CD8-positive, alpha-beta memory T cell (primary cell): ENCODE results near the gene VMO1. TPM values are rescaled to one million over a fixed set of nuclear protein-coding genes. Genes with fewer than 3 reads are reported as not detected.

Experiments
- CTCF ChIA-PET: fragments of 350-600 bp; sonication (Branson Sonifier 250); formaldehyde crosslinking; loops from one replicate; lab custom pipeline; 2021; ENCODE audit warnings: antibody characterized with exemption; lab: Charles Lee
- POLR2A ChIA-PET: fragments of 350-600 bp; sonication (Branson Sonifier 250); formaldehyde crosslinking; loops from one replicate; lab custom pipeline; 2021; ENCODE audit warnings: antibody characterized with exemption; lab: Charles Lee
- DNase-seq, 5 donors: peaks; one replicate each; pipeline versions ENCODE4 v3.0.0 to v3.0.0-alpha.2; 2020 to 2022; ENCODE audit warnings: mixed read lengths in 1 of 5
- H3K27ac ChIP-seq: one replicate; pipeline ENCODE4 v1.7.0; 2013; ENCODE audit warnings: low read depth, mild to moderate bottlenecking, low read length, moderate library complexity
- H3K27me3 ChIP-seq: 2 replicates; pipeline ENCODE4 v1.7.0; 2013; ENCODE audit warnings: low read length, mild to moderate bottlenecking; ENCODE audit not compliant: insufficient read depth, poor library complexity, severe bottlenecking
- H3K36me3 ChIP-seq: 2 replicates; pipeline ENCODE4 v1.7.0; 2013; ENCODE audit warnings: mild to moderate bottlenecking, low read length, moderate library complexity; ENCODE audit not compliant: insufficient read depth
- H3K4me1 ChIP-seq: 2 replicates; pipeline ENCODE4 v1.7.0; 2013; ENCODE audit warnings: mild to moderate bottlenecking, low read length, moderate library complexity; ENCODE audit not compliant: insufficient read depth
- H3K4me3 ChIP-seq: 2 replicates; pipeline ENCODE4 v1.7.0; 2013; ENCODE audit warnings: mild to moderate bottlenecking, low read length
- H3K9me3 ChIP-seq: 2 replicates; pipeline ENCODE4 v1.7.0; 2013; ENCODE audit warnings: mild to moderate bottlenecking, low read length
- H3K27ac Mint-ChIP-seq, 8 donors: one replicate each; pipeline ENCODE4 v1.8.0; 2020 to 2021; ENCODE audit warnings: mixed read lengths in 8 of 8, mild to moderate bottlenecking in 6 of 8, inconsistent platforms in 3 of 8, moderate library complexity in 3 of 8
- H3K27me3 Mint-ChIP-seq, 2 donors: one replicate each; pipeline ENCODE4 v1.8.0; 2020 to 2021; ENCODE audit warnings: mixed read lengths in 2 of 2, mild to moderate bottlenecking in 1 of 2, moderate library complexity in 1 of 2
- H3K36me3 Mint-ChIP-seq, 3 donors: one replicate each; pipeline ENCODE4 v1.8.0; 2020 to 2021; ENCODE audit warnings: mixed read lengths in 3 of 3, inconsistent platforms in 1 of 3, mild to moderate bottlenecking in 1 of 3
- H3K4me1 Mint-ChIP-seq, 3 donors: one replicate each; pipeline ENCODE4 v1.8.0; 2020 to 2021; ENCODE audit warnings: mixed read lengths in 3 of 3, inconsistent platforms in 1 of 3, mild to moderate bottlenecking in 1 of 3
- H3K4me3 Mint-ChIP-seq, 7 donors: one replicate each; pipeline ENCODE4 v1.8.0; 2020 to 2021; ENCODE audit warnings: mixed read lengths in 7 of 7, mild to moderate bottlenecking in 6 of 7, moderate library complexity in 4 of 7, inconsistent platforms in 2 of 7
- H3K9me3 Mint-ChIP-seq, 5 donors: one replicate each; pipeline ENCODE4 v1.8.0; 2020 to 2022; ENCODE audit warnings: mixed read lengths in 5 of 5, mild to moderate bottlenecking in 3 of 5, moderate library complexity in 2 of 5, inconsistent platforms in 1 of 5
- polyA plus RNA-seq: library from polyadenylated mRNA; unstranded; fragments of 300-500 nt; fragmentation: Illumina TruSeq; gene quantifications from one replicate; pipeline ENCODE4 v1.2.3, GENCODE V29; 2021
- total RNA-seq, 2 experiments: library from RNA; stranded (reverse); gene quantifications; one replicate each; pipeline ENCODE4 v1.2.3, GENCODE V29; 2021

VMO1 gene
- total and polyA plus RNA-seq, 3 experiments from 2014 or later = not detected

GRCh38 chr17:4742133-4742532 lies 44.0 kb downstream of the VMO1 start:
- peaks cover 11% of the 10 kb centered on the region for H3K27me3 ChIP-seq
- CTCF ChIA-PET = no interaction called here

GRCh38 chr17:4741544-4741943 lies 44.6 kb downstream of the VMO1 start:
- H3K36me3 ChIP-seq = no peaks in the 10 kb centered on the region
- peaks cover 0 to 3% (median 0%) of the 10 kb centered on the region in 3 donors for H3K36me3 Mint-ChIP-seq
- no peaks in the 10 kb centered on the region for H3K9me3 Mint-ChIP-seq
- peak overlapping the region in 1 of 8 donors; percentile 47 for H3K27ac Mint-ChIP-seq
- no peak overlapping the region for H3K4me3 ChIP-seq
- ChIA-PET CTCF (no interaction called here), POLR2A (interaction anchor here (0.6 kb wide), 1 partner anchor 10 kb away, joined by 6 read pairs; no protein-coding TSS in a partner anchor)
- H3K4me1 ChIP-seq = peaks cover 18% of the 10 kb centered on the region
- H3K4me3 Mint-ChIP-seq = peak overlapping the region in 5 of 7 donors; percentile 8 to 81 (median 65)
- DNase-seq = no peak
- peaks cover 11% of the 10 kb centered on the region for H3K27me3 ChIP-seq
- peaks cover 14 to 20% of the 10 kb centered on the region in 2 donors for H3K27me3 Mint-ChIP-seq
- H3K9me3 ChIP-seq = no peaks in the 10 kb centered on the region
- no peak overlapping the region for H3K27ac ChIP-seq
- H3K4me1 Mint-ChIP-seq = peaks cover 14 to 21% (median 19%) of the 10 kb centered on the region in 3 donors

More at GRCh38 chr17:4742133-4742532, 44.0 kb downstream of the VMO1 start:
- no peak overlapping the region for H3K4me3 ChIP-seq
- peaks cover 0 to 3% (median 0%) of the 10 kb centered on the region in 3 donors for H3K36me3 Mint-ChIP-seq
- POLR2A ChIA-PET = no interaction called here
- peaks cover 14 to 20% of the 10 kb centered on the region in 2 donors for H3K27me3 Mint-ChIP-seq
- no peak for DNase-seq
- no peaks in the 10 kb centered on the region for H3K9me3 ChIP-seq
- H3K36me3 ChIP-seq = no peaks in the 10 kb centered on the region
- no peaks in the 10 kb centered on the region for H3K9me3 Mint-ChIP-seq
- peak overlapping the region in 2 of 7 donors; percentile 9 to 51 for H3K4me3 Mint-ChIP-seq
- H3K4me1 ChIP-seq = peaks cover 18% of the 10 kb centered on the region
- no peak overlapping the region for H3K27ac Mint-ChIP-seq
- H3K4me1 Mint-ChIP-seq = peaks cover 14 to 22% (median 20%) of the 10 kb centered on the region in 3 donors
- no peak overlapping the region for H3K27ac ChIP-seq

- Mint-ChIP-seq H3K27me3 (peaks cover 14 to 20% of the 10 kb centered on the region in 2 donors), H3K36me3 (peaks cover 0 to 3% (median 1%) of the 10 kb centered on the region in 3 donors), H3K9me3 (no peaks in the 10 kb centered on the region), H3K4me3 (peak overlapping the region; percentile 71 to 92 (median 86)), H3K4me1 (peaks cover 14 to 20% (median 19%) of the 10 kb centered on the region in 3 donors), H3K27ac (peak overlapping the region in 4 of 8 donors; percentile 74 to 88 (median 84))
- Histone ChIP-seq H3K4me1 (peaks cover 18% of the 10 kb centered on the region), H3K27me3 (peaks cover 11% of the 10 kb centered on the region), H3K36me3 (no peaks in the 10 kb centered on the region), H3K27ac (no peak overlapping the region), H3K9me3 (no peaks in the 10 kb centered on the region), H3K4me3 (peak overlapping the region; percentile 9)
- CTCF ChIA-PET = no interaction called here
- POLR2A ChIA-PET = no interaction called here
- DNase-seq = no peak
Measured at GRCh38 chr17:4740584-4740983, 45.6 kb downstream of the VMO1 start.

GRCh38 chr17:4740025-4740351 lies 46.2 kb downstream of the VMO1 start:
- Histone ChIP-seq H3K9me3 (no peaks in the 10 kb centered on the region), H3K27ac (no peak overlapping the region), H3K4me1 (peaks cover 18% of the 10 kb centered on the region), H3K27me3 (peaks cover 11% of the 10 kb centered on the region), H3K4me3 (peak overlapping the region; percentile 9), H3K36me3 (no peaks in the 10 kb centered on the region)
- CTCF ChIA-PET = interaction anchor here (2.1 kb wide), 1 partner anchor 31 kb away, joined by 11 read pairs; the partner anchor contains the start of gene ARRB2
- peaks cover 14 to 15% of the 10 kb centered on the region in 2 donors for H3K27me3 Mint-ChIP-seq
- POLR2A ChIA-PET = no interaction called here
- peak overlapping the region; percentile 71 to 92 (median 86) for H3K4me3 Mint-ChIP-seq
- H3K9me3 Mint-ChIP-seq = no peaks in the 10 kb centered on the region
- no peak for DNase-seq
- H3K4me1 Mint-ChIP-seq = peaks cover 14 to 19% (median 17%) of the 10 kb centered on the region in 3 donors
- H3K36me3 Mint-ChIP-seq = peaks cover 0 to 3% (median 1%) of the 10 kb centered on the region in 3 donors
- peak overlapping the region in 6 of 8 donors; percentile 12 to 96 (median 84) for H3K27ac Mint-ChIP-seq

GRCh38 chr17:4739122-4740024 lies 46.8 kb downstream of the VMO1 start, which contains the start of the genes CXCL16 and ZMYND15:
CXCL16 (minus strand) TSS chr17:4739928; CDS start chr17:4739339, 589 bp downstream.
ZMYND15 (plus strand) TSS chr17:4739833; CDS start chr17:4740549, 716 bp downstream.
- peaks cover 18% of the 10 kb centered on the region for H3K4me1 ChIP-seq
- CTCF ChIA-PET = interaction anchor here (0.8 to 2.1 kb wide), 5 partner anchors 9 to 150 kb away, joined by 3 to 11 read pairs (median 3); partner anchors contain the start of genes ARRB2 and GLTPD2
- H3K4me3 ChIP-seq = peak within 1 kb of the TSS; percentile 75
- Mint-ChIP-seq H3K9me3 (no peaks in the 10 kb centered on the region), H3K27me3 (peaks cover 14% of the 10 kb centered on the region in 2 donors), H3K4me3 (peak within 1 kb of the TSS; percentile 90 to 96 (median 94)), H3K27ac (peak within 1 kb of the TSS; percentile 36 to 96 (median 90)), H3K36me3 (peaks cover 0 to 6% (median 1%) of the 10 kb centered on the region in 3 donors), H3K4me1 (peaks cover 17 to 19% (median 18%) of the 10 kb centered on the region in 3 donors)
- H3K36me3 ChIP-seq = no peaks in the 10 kb centered on the region
- peak; percentile 53 to 77 (median 69) for DNase-seq
- POLR2A ChIA-PET = no interaction called here
- no peak within 1 kb of the TSS for H3K27ac ChIP-seq
- H3K9me3 ChIP-seq = no peaks in the 10 kb centered on the region
- peaks cover 10% of the 10 kb centered on the region for H3K27me3 ChIP-seq

GRCh38 chr17:4738136-4739121 lies 47.7 kb downstream of the VMO1 start:
- H3K27ac ChIP-seq = no peak overlapping the region
- CTCF ChIA-PET = interaction anchor here (0.8 to 2.1 kb wide), 6 partner anchors 10 to 161 kb away, joined by 3 to 11 read pairs (median 3); partner anchors contain the start of genes ARRB2, C17orf107 and GLTPD2
- H3K36me3 ChIP-seq = no peaks in the 10 kb centered on the region
- peaks cover 18% of the 10 kb centered on the region for H3K4me1 ChIP-seq
- peak in 3 of 5 donors; percentile 22 to 59 (median 54) for DNase-seq
- H3K27me3 ChIP-seq = peaks cover 7% of the 10 kb centered on the region
- no peaks in the 10 kb centered on the region for H3K9me3 Mint-ChIP-seq
- POLR2A ChIA-PET = no interaction called here
- H3K4me3 ChIP-seq = peak overlapping the region; percentile 75
- peaks cover 14% of the 10 kb centered on the region in 2 donors for H3K27me3 Mint-ChIP-seq
- peak overlapping the region; percentile 90 to 96 (median 94) for H3K4me3 Mint-ChIP-seq
- peaks cover 0 to 10% (median 1%) of the 10 kb centered on the region in 3 donors for H3K36me3 Mint-ChIP-seq
- H3K27ac Mint-ChIP-seq = peak overlapping the region; percentile 36 to 95 (median 90)
- H3K4me1 Mint-ChIP-seq = peaks cover 17 to 21% (median 18%) of the 10 kb centered on the region in 3 donors
- H3K9me3 ChIP-seq = no peaks in the 10 kb centered on the region
